ENCODE results near the gene SNX7.

- TF ChIP-seq, protein P1, sequence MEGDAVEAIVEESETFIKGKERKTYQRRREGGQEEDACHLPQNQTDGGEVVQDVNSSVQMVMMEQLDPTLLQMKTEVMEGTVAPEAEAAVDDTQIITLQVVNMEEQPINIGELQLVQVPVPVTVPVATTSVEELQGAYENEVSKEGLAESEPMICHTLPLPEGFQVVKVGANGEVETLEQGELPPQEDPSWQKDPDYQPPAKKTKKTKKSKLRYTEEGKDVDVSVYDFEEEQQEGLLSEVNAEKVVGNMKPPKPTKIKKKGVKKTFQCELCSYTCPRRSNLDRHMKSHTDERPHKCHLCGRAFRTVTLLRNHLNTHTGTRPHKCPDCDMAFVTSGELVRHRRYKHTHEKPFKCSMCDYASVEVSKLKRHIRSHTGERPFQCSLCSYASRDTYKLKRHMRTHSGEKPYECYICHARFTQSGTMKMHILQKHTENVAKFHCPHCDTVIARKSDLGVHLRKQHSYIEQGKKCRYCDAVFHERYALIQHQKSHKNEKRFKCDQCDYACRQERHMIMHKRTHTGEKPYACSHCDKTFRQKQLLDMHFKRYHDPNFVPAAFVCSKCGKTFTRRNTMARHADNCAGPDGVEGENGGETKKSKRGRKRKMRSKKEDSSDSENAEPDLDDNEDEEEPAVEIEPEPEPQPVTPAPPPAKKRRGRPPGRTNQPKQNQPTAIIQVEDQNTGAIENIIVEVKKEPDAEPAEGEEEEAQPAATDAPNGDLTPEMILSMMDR (IDR thresholded peaks at IDR 0.05): no peak
- TF ChIP-seq POLR2A (IDR thresholded peaks at IDR 0.05) (no peak), POLR2AphosphoS5 (IDR thresholded peaks at IDR 0.05) (no peak)
These were observed 479 bp upstream of the SNX7 start for GRCh38 chr1:98660940-98661543.
